ENCODE results near the gene NCOA3. TPM values are rescaled to one million over a fixed set of nuclear protein-coding genes. Genes with fewer than 3 reads are reported as not detected.

The NCOA3 gene
- total RNA-seq, 5 donors from 2014 or later (not counting 1 experiment from before 2014, with no cell fraction given), result 64.4 to 89.2 (median 68.9) TPM

GRCh38 chr20:47540443-47541354 lies 39.0 kb downstream of the NCOA3 start:
- Mint-ChIP-seq H3K27ac (peak overlapping the region; percentile 4 to 23), H3K4me3 (no peak overlapping the region), H3K9me3 (no peaks in the 10 kb centered on the region), H3K36me3 (peaks cover 11% of the 10 kb centered on the region), H3K4me1 (peaks cover 77 to 84% (median 79%) of the 10 kb centered on the region in 3 donors), H3K27me3 (no peaks in the 10 kb centered on the region)
- Histone ChIP-seq H3K4me3 (ENCODE audit: control insufficient read depth in 1 of 2, extremely low read depth in 1 of 2, low read length in 1 of 2) (no peak overlapping the region), H3K27me3 (replicated peaks in 1 of 2; ENCODE audit: control insufficient read depth in 2 of 2, extremely low read depth in 1 of 2, insufficient read depth in 2 of 2, low read length in 1 of 2) (no peaks in the 10 kb centered on the region), H3K27ac (ENCODE audit: low read length) (no peak overlapping the region), H3K4me1 (ENCODE audit: control insufficient read depth in 1 of 2, extremely low read depth in 1 of 2, insufficient read depth in 2 of 2, low read length in 2 of 2) (peaks cover 0 to 13% of the 10 kb centered on the region in 2 experiments), H3K36me3 (ENCODE audit: control insufficient read depth in 2 of 2, extremely low read depth in 1 of 2, insufficient read depth in 1 of 2, low read length in 1 of 2) (no peaks in the 10 kb centered on the region), H3K9me3 (no peaks in the 10 kb centered on the region)
- DNase-seq (no peak), ATAC-seq (replicated peaks in 1 of 4) (no peak)
- WGBS (ENCODE audit: insufficient coverage), result no CpG with 5 or more reads among the region's 5 CpGs
- CTCF ChIA-PET, result no interaction called here
- POLR2A ChIA-PET, result interaction anchor here (0.6 to 1.5 kb wide), 2 partner anchors 25 to 1205 kb away, joined by 3 to 7 read pairs; no protein-coding TSS in a partner anchor

- H3K4me3 Mint-ChIP-seq, result no peak overlapping the region
- H3K36me3 ChIP-seq (ENCODE audit: control insufficient read depth in 2 of 2, extremely low read depth in 1 of 2, insufficient read depth in 1 of 2, low read length in 1 of 2), result no peaks in the 10 kb centered on the region
- no peaks in the 10 kb centered on the region for H3K27me3 ChIP-seq (replicated peaks in 1 of 2; ENCODE audit: control insufficient read depth in 2 of 2, extremely low read depth in 1 of 2, insufficient read depth in 2 of 2, low read length in 1 of 2)
- ATAC-seq (replicated peaks in 1 of 4) (no peak), DNase-seq (no peak)
- peaks cover 79 to 84% (median 84%) of the 10 kb centered on the region in 3 donors for H3K4me1 Mint-ChIP-seq
- no peak overlapping the region for H3K4me3 ChIP-seq (ENCODE audit: control insufficient read depth in 1 of 2, extremely low read depth in 1 of 2, low read length in 1 of 2)
- CTCF ChIA-PET, result interaction anchor here in 1 of 2 donors (0.5 kb wide), 1 partner anchor 157 kb away, joined by 3 read pairs; no protein-coding TSS in a partner anchor
- peaks cover 0 to 13% of the 10 kb centered on the region in 2 experiments for H3K4me1 ChIP-seq (ENCODE audit: control insufficient read depth in 1 of 2, extremely low read depth in 1 of 2, insufficient read depth in 2 of 2, low read length in 2 of 2)
- H3K9me3 Mint-ChIP-seq, result no peaks in the 10 kb centered on the region
- WGBS (ENCODE audit: insufficient coverage), result 100% methylated on average over 1 of the region's 3 CpGs
- H3K9me3 ChIP-seq, result no peaks in the 10 kb centered on the region
- H3K27ac Mint-ChIP-seq, result no peak overlapping the region
- peaks cover 12% of the 10 kb centered on the region for H3K36me3 Mint-ChIP-seq
- no peak overlapping the region for H3K27ac ChIP-seq (ENCODE audit: low read length)
- POLR2A ChIA-PET, result no interaction called here
- H3K27me3 Mint-ChIP-seq, result no peaks in the 10 kb centered on the region
Measured at GRCh38 chr20:47541355-47541922, 39.8 kb downstream of the NCOA3 start.

GRCh38 chr20:47543006-47543431 lies 41.3 kb downstream of the NCOA3 start:
- Mint-ChIP-seq H3K4me1 (peaks cover 78 to 88% (median 79%) of the 10 kb centered on the region in 3 donors), H3K36me3 (peaks cover 15% of the 10 kb centered on the region), H3K4me3 (peak overlapping the region in 1 of 3 donors; percentile 42), H3K9me3 (no peaks in the 10 kb centered on the region), H3K27me3 (no peaks in the 10 kb centered on the region), H3K27ac (peak overlapping the region; percentile 62 to 64)
- H3K27ac ChIP-seq (ENCODE audit: low read length), result no peak overlapping the region
- WGBS (ENCODE audit: insufficient coverage), result 64% methylated on average over 1 of the region's 1 CpG
- no peaks in the 10 kb centered on the region for H3K9me3 ChIP-seq
- CTCF ChIA-PET, result no interaction called here
- peaks cover 0 to 5% of the 10 kb centered on the region in 2 donors for H3K36me3 ChIP-seq (ENCODE audit: control insufficient read depth in 2 of 2, extremely low read depth in 1 of 2, insufficient read depth in 1 of 2, low read length in 1 of 2)
- H3K27me3 ChIP-seq (replicated peaks in 1 of 2; ENCODE audit: control insufficient read depth in 2 of 2, extremely low read depth in 1 of 2, insufficient read depth in 2 of 2, low read length in 1 of 2), result no peaks in the 10 kb centered on the region
- peaks cover 0 to 13% of the 10 kb centered on the region in 2 experiments for H3K4me1 ChIP-seq (ENCODE audit: control insufficient read depth in 1 of 2, extremely low read depth in 1 of 2, insufficient read depth in 2 of 2, low read length in 2 of 2)
- POLR2A ChIA-PET, result interaction anchor here in 1 of 2 donors (0.6 to 0.8 kb wide), 2 partner anchors 21 to 233 kb away, joined by 4 to 7 read pairs; no protein-coding TSS in a partner anchor
- ATAC-seq (replicated peaks in 1 of 4) (peak in 1 of 4 experiments; percentile 48), DNase-seq (no peak)
- H3K4me3 ChIP-seq (ENCODE audit: control insufficient read depth in 1 of 2, extremely low read depth in 1 of 2, low read length in 1 of 2), result no peak overlapping the region

GRCh38 chr20:47544240-47544639 lies 42.6 kb downstream of the NCOA3 start:
- Mint-ChIP-seq H3K27me3 (no peaks in the 10 kb centered on the region), H3K27ac (peak overlapping the region; percentile 2 to 48), H3K4me3 (no peak overlapping the region), H3K9me3 (no peaks in the 10 kb centered on the region), H3K36me3 (peaks cover 12% of the 10 kb centered on the region), H3K4me1 (peaks cover 72 to 77% (median 72%) of the 10 kb centered on the region in 3 donors)
- no peak overlapping the region for H3K4me3 ChIP-seq (ENCODE audit: control insufficient read depth in 1 of 2, extremely low read depth in 1 of 2, low read length in 1 of 2)
- ATAC-seq (replicated peaks in 1 of 4) (no peak), DNase-seq (peak in 1 of 35 experiments; percentile 13)
- H3K4me1 ChIP-seq (ENCODE audit: control insufficient read depth in 1 of 2, extremely low read depth in 1 of 2, insufficient read depth in 2 of 2, low read length in 2 of 2), result peaks cover 0 to 13% of the 10 kb centered on the region in 2 experiments
- no peaks in the 10 kb centered on the region for H3K9me3 ChIP-seq
- H3K27me3 ChIP-seq (replicated peaks in 1 of 2; ENCODE audit: control insufficient read depth in 2 of 2, extremely low read depth in 1 of 2, insufficient read depth in 2 of 2, low read length in 1 of 2), result no peaks in the 10 kb centered on the region
- CTCF ChIA-PET, result interaction anchor here (0.6 to 0.7 kb wide), 5 partner anchors 43 to 1632 kb away, joined by 3 to 6 read pairs (median 5); no protein-coding TSS in a partner anchor
- peaks cover 0 to 5% of the 10 kb centered on the region in 2 donors for H3K36me3 ChIP-seq (ENCODE audit: control insufficient read depth in 2 of 2, extremely low read depth in 1 of 2, insufficient read depth in 1 of 2, low read length in 1 of 2)
- POLR2A ChIA-PET, result interaction anchor here in 1 of 2 donors (0.6 to 0.7 kb wide), 2 partner anchors 16 to 58 kb away, joined by 3 to 8 read pairs; no protein-coding TSS in a partner anchor
- no CpG with 5 or more reads among the region's 2 CpGs for WGBS (ENCODE audit: insufficient coverage)
- H3K27ac ChIP-seq (ENCODE audit: low read length), result no peak overlapping the region

GRCh38 chr20:47544852-47545251 lies 43.2 kb downstream of the NCOA3 start:
- DNase-seq (no peak), ATAC-seq (replicated peaks in 1 of 4) (no peak)
- Mint-ChIP-seq H3K4me3 (no peak overlapping the region), H3K36me3 (peaks cover 15% of the 10 kb centered on the region), H3K9me3 (no peaks in the 10 kb centered on the region), H3K27ac (no peak overlapping the region), H3K4me1 (peaks cover 72 to 77% (median 72%) of the 10 kb centered on the region in 3 donors), H3K27me3 (no peaks in the 10 kb centered on the region)
- H3K9me3 ChIP-seq, result no peaks in the 10 kb centered on the region
- ChIA-PET POLR2A (interaction anchor here in 1 of 2 donors (0.6 to 0.7 kb wide), 2 partner anchors 17 to 58 kb away, joined by 3 to 8 read pairs; no protein-coding TSS in a partner anchor), CTCF (interaction anchor here (0.6 to 0.7 kb wide), 5 partner anchors 44 to 1631 kb away, joined by 3 to 6 read pairs (median 5); no protein-coding TSS in a partner anchor)
- H3K4me3 ChIP-seq (ENCODE audit: control insufficient read depth in 1 of 2, extremely low read depth in 1 of 2, low read length in 1 of 2), result no peak overlapping the region
- no peaks in the 10 kb centered on the region for H3K27me3 ChIP-seq (replicated peaks in 1 of 2; ENCODE audit: control insufficient read depth in 2 of 2, extremely low read depth in 1 of 2, insufficient read depth in 2 of 2, low read length in 1 of 2)
- WGBS (ENCODE audit: insufficient coverage), result 100% methylated on average over 1 of the region's 2 CpGs
- peaks cover 0 to 13% of the 10 kb centered on the region in 2 experiments for H3K4me1 ChIP-seq (ENCODE audit: control insufficient read depth in 1 of 2, extremely low read depth in 1 of 2, insufficient read depth in 2 of 2, low read length in 2 of 2)
- H3K27ac ChIP-seq (ENCODE audit: low read length), result no peak overlapping the region
- H3K36me3 ChIP-seq (ENCODE audit: control insufficient read depth in 2 of 2, extremely low read depth in 1 of 2, insufficient read depth in 1 of 2, low read length in 1 of 2), result peaks cover 0 to 5% of the 10 kb centered on the region in 2 donors

- H3K27ac ChIP-seq (ENCODE audit: low read length), result no peak overlapping the region
- H3K27ac Mint-ChIP-seq, result peak overlapping the region in 1 of 2 donors; percentile 36
- POLR2A ChIA-PET, result no interaction called here
- H3K36me3 ChIP-seq (ENCODE audit: control insufficient read depth in 2 of 2, extremely low read depth in 1 of 2, insufficient read depth in 1 of 2, low read length in 1 of 2), result peaks cover 0 to 5% of the 10 kb centered on the region in 2 donors
- H3K4me3 Mint-ChIP-seq, result no peak overlapping the region
- no peaks in the 10 kb centered on the region for H3K9me3 ChIP-seq
- peaks cover 18% of the 10 kb centered on the region for H3K36me3 Mint-ChIP-seq
- H3K4me1 ChIP-seq (ENCODE audit: control insufficient read depth in 1 of 2, extremely low read depth in 1 of 2, insufficient read depth in 2 of 2, low read length in 2 of 2), result peaks cover 0 to 10% of the 10 kb centered on the region in 2 experiments
- H3K27me3 Mint-ChIP-seq, result no peaks in the 10 kb centered on the region
- H3K9me3 Mint-ChIP-seq, result no peaks in the 10 kb centered on the region
- ATAC-seq (replicated peaks in 1 of 4), result no peak
- no CpG with 5 or more reads among the region's 4 CpGs for WGBS (ENCODE audit: insufficient coverage)
- H3K4me3 ChIP-seq (ENCODE audit: control insufficient read depth in 1 of 2, extremely low read depth in 1 of 2, low read length in 1 of 2), result no peak overlapping the region
- no peaks in the 10 kb centered on the region for H3K27me3 ChIP-seq (replicated peaks in 1 of 2; ENCODE audit: control insufficient read depth in 2 of 2, extremely low read depth in 1 of 2, insufficient read depth in 2 of 2, low read length in 1 of 2)
- no peak for DNase-seq
- H3K4me1 Mint-ChIP-seq, result peaks cover 71 to 72% (median 71%) of the 10 kb centered on the region in 3 donors
- CTCF ChIA-PET, result no interaction called here
Measured at GRCh38 chr20:47545499-47545898, 43.8 kb downstream of the NCOA3 start.
